Pons (tissue), 1 donor: ENCODE measurements around the gene GNRHR.
"Not testable (repeated sequence)": the region's sequence is repeated elsewhere in the genome, so short reads cannot be mapped to it uniquely, and the experiment has no call there.

Experiments
- DNase-seq: peaks from one replicate; pipeline ENCODE4 v3.0.0-alpha.2; 2016; ENCODE audit warnings: low spot score

GNRHR gene

GRCh38 chr4:67727124-67727850, 26.9 kb downstream of the GNRHR start:
- DNase-seq = no peak

GRCh38 chr4:67725981-67726380, 28.2 kb downstream of the GNRHR start:
- no peak for DNase-seq

GRCh38 chr4:67725132-67725531, 29.1 kb downstream of the GNRHR start:
- peak; percentile 30 for DNase-seq

- no peak for DNase-seq
Observed at GRCh38 chr4:67723949-67724348, 30.2 kb downstream of the GNRHR start.

GRCh38 chr4:67723341-67723740, 30.8 kb downstream of the GNRHR start:
- DNase-seq = no peak

GRCh38 chr4:67721770-67722597, 32.2 kb downstream of the GNRHR start:
- DNase-seq = no peak

GRCh38 chr4:67721315-67721769, 32.8 kb downstream of the GNRHR start:
- DNase-seq = no peak

GRCh38 chr4:67719953-67720617, 34.1 kb downstream of the GNRHR start:
- DNase-seq = no peak

GRCh38 chr4:67718848-67719247, 35.3 kb downstream of the GNRHR start:
- no peak for DNase-seq

- DNase-seq = no peak
Observed at GRCh38 chr4:67717586-67717985, 36.6 kb downstream of the GNRHR start.

- DNase-seq = no peak
Observed at GRCh38 chr4:67714955-67715354, 39.2 kb downstream of the GNRHR start.

- no peak for DNase-seq
Observed at GRCh38 chr4:67714248-67714583, 40.0 kb downstream of the GNRHR start.

GRCh38 chr4:67713529-67714247, 40.5 kb downstream of the GNRHR start:
- no peak for DNase-seq

GRCh38 chr4:67712650-67713528, 41.3 kb downstream of the GNRHR start:
- DNase-seq = no peak

GRCh38 chr4:67712000-67712625, 42.1 kb downstream of the GNRHR start:
- DNase-seq = no peak

GRCh38 chr4:67706682-67707081, 47.5 kb downstream of the GNRHR start:
- not testable (repeated sequence) for DNase-seq

GRCh38 chr4:67704843-67705242, 49.3 kb downstream of the GNRHR start:
- DNase-seq = no peak

- DNase-seq = peak; percentile 15
Observed at GRCh38 chr4:67702166-67702565, 52.0 kb downstream of the GNRHR start.

GRCh38 chr4:67701517-67701850, 52.7 kb downstream of the GNRHR start:
- DNase-seq = no peak

- DNase-seq = peak; percentile 94
Observed at GRCh38 chr4:67700738-67701516, 53.3 kb downstream of the GNRHR start, which contains the start of gene UBA6. Gene UBA6, minus strand, starts transcription at chr4:67701155. Its CDS starts 36 bp downstream, at chr4:67701119.
